Nephron (organoid): ENCODE data around the gene NTPCR.

Experiments used
- H3K27ac Mint-ChIP-seq, 3 experiments: 2 replicates each; pipeline ENCODE4 v1.8.0; 2020; ENCODE audit warnings: mixed read lengths in 3 of 3, mild to moderate bottlenecking in 2 of 3, moderate library complexity in 1 of 3
- H3K27me3 Mint-ChIP-seq: 2 replicates; pipeline ENCODE4 v1.8.0; 2021; ENCODE audit warnings: low read depth, mild to moderate bottlenecking, moderate library complexity, mixed read lengths
- H3K36me3 Mint-ChIP-seq: 2 replicates; pipeline ENCODE4 v1.8.0; 2020; ENCODE audit warnings: low read depth, mixed read lengths
- H3K4me1 Mint-ChIP-seq: 2 replicates; pipeline ENCODE4 v1.8.0; 2020; ENCODE audit warnings: mixed read lengths
- H3K4me3 Mint-ChIP-seq, 3 experiments: 2 replicates each; pipeline ENCODE4 v1.8.0; 2020; ENCODE audit warnings: mild to moderate bottlenecking in 3 of 3, mixed read lengths in 3 of 3, moderate library complexity in 2 of 3
- H3K9me3 Mint-ChIP-seq: 2 replicates; pipeline ENCODE4 v1.8.0; 2020; ENCODE audit warnings: mixed read lengths
- TF ChIP-seq, protein P1 (sequence below), 3 experiments: fragments of 200-600 bp; sonication (generic); IDR thresholded peaks; one replicate each; pipeline ENCODE4 v1.5.0; 2021; ENCODE audit warnings: antibody characterized with exemption in 3 of 3; ENCODE audit not compliant: unreplicated experiment in 3 of 3

Gene NTPCR

DNA sequence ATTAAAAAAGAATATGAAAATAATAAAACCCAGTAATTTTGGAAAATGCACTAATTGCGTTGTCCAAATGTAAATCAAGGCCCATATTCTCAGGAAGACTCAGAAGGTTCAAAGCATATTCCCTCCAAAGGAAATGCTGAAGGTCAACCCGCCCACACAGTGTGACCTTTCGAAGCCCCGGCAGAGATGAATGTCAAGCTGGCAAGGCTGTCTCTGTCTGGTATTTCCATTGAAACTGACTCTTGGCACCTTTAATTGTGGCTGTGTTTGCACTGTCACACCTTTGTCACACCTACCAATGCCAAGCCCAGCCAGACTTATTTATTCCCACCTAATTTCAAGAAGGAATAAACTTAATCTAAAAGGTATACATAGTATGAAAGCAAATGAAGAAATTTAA, 82.5 kb downstream of the NTPCR start:
- Mint-ChIP-seq H3K9me3 (no peaks in the 10 kb centered on the region), H3K36me3 (no peaks in the 10 kb centered on the region), H3K4me1 (peaks cover 20% of the 10 kb centered on the region), H3K27ac (no peak overlapping the region), H3K27me3 (no peaks in the 10 kb centered on the region), H3K4me3 (no peak overlapping the region)
- TF ChIP-seq, protein P1, sequence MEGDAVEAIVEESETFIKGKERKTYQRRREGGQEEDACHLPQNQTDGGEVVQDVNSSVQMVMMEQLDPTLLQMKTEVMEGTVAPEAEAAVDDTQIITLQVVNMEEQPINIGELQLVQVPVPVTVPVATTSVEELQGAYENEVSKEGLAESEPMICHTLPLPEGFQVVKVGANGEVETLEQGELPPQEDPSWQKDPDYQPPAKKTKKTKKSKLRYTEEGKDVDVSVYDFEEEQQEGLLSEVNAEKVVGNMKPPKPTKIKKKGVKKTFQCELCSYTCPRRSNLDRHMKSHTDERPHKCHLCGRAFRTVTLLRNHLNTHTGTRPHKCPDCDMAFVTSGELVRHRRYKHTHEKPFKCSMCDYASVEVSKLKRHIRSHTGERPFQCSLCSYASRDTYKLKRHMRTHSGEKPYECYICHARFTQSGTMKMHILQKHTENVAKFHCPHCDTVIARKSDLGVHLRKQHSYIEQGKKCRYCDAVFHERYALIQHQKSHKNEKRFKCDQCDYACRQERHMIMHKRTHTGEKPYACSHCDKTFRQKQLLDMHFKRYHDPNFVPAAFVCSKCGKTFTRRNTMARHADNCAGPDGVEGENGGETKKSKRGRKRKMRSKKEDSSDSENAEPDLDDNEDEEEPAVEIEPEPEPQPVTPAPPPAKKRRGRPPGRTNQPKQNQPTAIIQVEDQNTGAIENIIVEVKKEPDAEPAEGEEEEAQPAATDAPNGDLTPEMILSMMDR (IDR thresholded peaks at IDR 0.05; ENCODE audit: unreplicated experiment in 3 of 3) = no peak

DNA sequence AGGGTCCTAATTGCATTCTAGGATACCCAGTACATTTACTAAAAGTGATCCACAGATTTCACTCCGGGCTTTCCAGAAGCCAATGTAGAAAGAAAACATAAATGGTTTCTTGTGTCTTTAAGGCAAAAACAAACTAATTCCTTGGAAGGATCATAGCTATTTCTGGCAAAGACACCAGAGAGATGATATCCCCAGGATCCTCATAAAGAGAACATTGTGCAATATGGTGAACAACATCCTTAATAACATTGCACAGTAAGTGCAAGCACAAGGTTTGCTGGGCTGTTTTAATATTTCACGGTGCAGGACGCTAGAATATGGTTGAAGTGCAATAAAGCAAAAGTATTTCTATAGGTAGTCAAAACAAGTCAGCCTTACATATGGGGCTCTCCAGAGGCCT, 83.0 kb downstream of the NTPCR start:
- Mint-ChIP-seq H3K36me3 (no peaks in the 10 kb centered on the region), H3K4me3 (no peak overlapping the region), H3K4me1 (peaks cover 19% of the 10 kb centered on the region), H3K27me3 (no peaks in the 10 kb centered on the region), H3K27ac (peak overlapping the region in 1 of 3 experiments; percentile 55), H3K9me3 (no peaks in the 10 kb centered on the region)
- TF ChIP-seq, protein P1 (IDR thresholded peaks at IDR 0.05; ENCODE audit: unreplicated experiment in 3 of 3) = no peak
